Fibroblast of lung (primary cell): Measurements from ENCODE around the gene ZDHHC1. TPM values are rescaled to one million over a fixed set of nuclear protein-coding genes. Genes with fewer than 3 reads are reported as not detected.

Experiments
- DNase-seq, 2 donors: peaks; one replicate each; pipeline versions ENCODE4 v3.0.0 to v3.0.0-alpha.2; 2010; ENCODE audit warnings: low read depth in 2 of 2
- H2AFZ ChIP-seq: 2 replicates; pipeline ENCODE4 v1.5.1; 2012; ENCODE audit warnings: low read length, control low read depth, inconsistent platforms
- H3K27ac ChIP-seq: 2 replicates; pipeline ENCODE4 v1.5.1; 2011; ENCODE audit warnings: low read length, control low read depth; ENCODE audit not compliant: insufficient read depth
- H3K27me3 ChIP-seq: 2 replicates; pipeline ENCODE4 v1.5.1; 2011; ENCODE audit warnings: mild to moderate bottlenecking, low read length; ENCODE audit not compliant: control insufficient read depth, insufficient read depth
- H3K36me3 ChIP-seq: 2 replicates; pipeline ENCODE4 v1.5.1; 2011; ENCODE audit warnings: low read length; ENCODE audit not compliant: control insufficient read depth, insufficient read depth
- H3K4me1 ChIP-seq: 2 replicates; pipeline ENCODE4 v1.5.1; 2011; ENCODE audit warnings: low read length; ENCODE audit not compliant: control insufficient read depth, insufficient read depth; ENCODE audit errors: extremely low read depth
- H3K4me2 ChIP-seq: 2 replicates; pipeline ENCODE4 v1.5.1; 2011; ENCODE audit warnings: low read length, control low read depth; ENCODE audit not compliant: insufficient read depth; ENCODE audit errors: extremely low read depth
- H3K4me3 ChIP-seq, 4 experiments: fragments of 200-600 bp in 1 of 4; sonication (generic) in 1 of 4; replicated peaks in 1 of 4; 2 replicates each; pipeline ENCODE4 v1.5.1; 2011 to 2016; ENCODE audit warnings: low read length in 4 of 4, low read depth in 3 of 4, mild to moderate bottlenecking in 3 of 4, control low read depth in 2 of 4, inconsistent platforms in 1 of 4, mixed read lengths in 1 of 4; ENCODE audit not compliant: insufficient read depth in 1 of 4; ENCODE audit errors: control extremely low read depth in 1 of 4
- H3K79me2 ChIP-seq: 2 replicates; pipeline ENCODE4 v1.5.1; 2012; ENCODE audit warnings: mild to moderate bottlenecking, low read length, inconsistent platforms; ENCODE audit not compliant: control insufficient read depth, insufficient read depth
- H3K9ac ChIP-seq: 2 replicates; pipeline ENCODE4 v1.5.1; 2011; ENCODE audit warnings: mild to moderate bottlenecking, low read length, control low read depth; ENCODE audit not compliant: insufficient read depth
- H3K9me3 ChIP-seq: 2 replicates; pipeline ENCODE4 v1.5.1; 2012; ENCODE audit warnings: low read depth, low read length; ENCODE audit not compliant: control insufficient read depth, insufficient read depth
- H4K20me1 ChIP-seq: 2 replicates; pipeline ENCODE4 v1.5.1; 2011; ENCODE audit warnings: low read length; ENCODE audit not compliant: control insufficient read depth, insufficient read depth; ENCODE audit errors: extremely low read depth
- EZH2 ChIP-seq: IDR thresholded peaks from 2 replicates; pipeline ENCODE4 v1.5.1; 2012; ENCODE audit warnings: low read length, control low read depth, mild to moderate bottlenecking; ENCODE audit errors: missing control alignments
- polyA plus RNA-seq, 2 donors: library from polyadenylated mRNA; depleted of rRNA in 1 of 2; stranded (reverse) in 1 of 2; unstranded in 1 of 2; fragments of >200 nt; gene quantifications; 2 replicates each; pipeline ENCODE4 v1.2.1, GENCODE V29; 2011 to 2012; ENCODE audit warnings: missing spikeins in 1 of 2
- total RNA-seq: library from RNA; depleted of rRNA; stranded (reverse); fragments of >200 nt; gene quantifications from 2 replicates; pipeline ENCODE4 v1.2.1, GENCODE V29; 2014
- TF ChIP-seq, protein P1 (sequence below), 2 donors: IDR thresholded peaks in 1 of 2; conservative IDR thresholded peaks in 1 of 2; 1 replicate in 1 of 2; 2 replicates in 1 of 2; pipeline ENCODE4 v1.5.1; 2011 to 2012; ENCODE audit warnings: low read length in 2 of 2, control low read depth in 1 of 2, inconsistent platforms in 1 of 2, low read depth in 1 of 2, mild to moderate bottlenecking in 1 of 2

Gene ZDHHC1
- total and polyA plus RNA-seq, 2 donors (not counting 1 experiment from before 2014, with no cell fraction given) = 2.7 to 6.4 TPM

DNA sequence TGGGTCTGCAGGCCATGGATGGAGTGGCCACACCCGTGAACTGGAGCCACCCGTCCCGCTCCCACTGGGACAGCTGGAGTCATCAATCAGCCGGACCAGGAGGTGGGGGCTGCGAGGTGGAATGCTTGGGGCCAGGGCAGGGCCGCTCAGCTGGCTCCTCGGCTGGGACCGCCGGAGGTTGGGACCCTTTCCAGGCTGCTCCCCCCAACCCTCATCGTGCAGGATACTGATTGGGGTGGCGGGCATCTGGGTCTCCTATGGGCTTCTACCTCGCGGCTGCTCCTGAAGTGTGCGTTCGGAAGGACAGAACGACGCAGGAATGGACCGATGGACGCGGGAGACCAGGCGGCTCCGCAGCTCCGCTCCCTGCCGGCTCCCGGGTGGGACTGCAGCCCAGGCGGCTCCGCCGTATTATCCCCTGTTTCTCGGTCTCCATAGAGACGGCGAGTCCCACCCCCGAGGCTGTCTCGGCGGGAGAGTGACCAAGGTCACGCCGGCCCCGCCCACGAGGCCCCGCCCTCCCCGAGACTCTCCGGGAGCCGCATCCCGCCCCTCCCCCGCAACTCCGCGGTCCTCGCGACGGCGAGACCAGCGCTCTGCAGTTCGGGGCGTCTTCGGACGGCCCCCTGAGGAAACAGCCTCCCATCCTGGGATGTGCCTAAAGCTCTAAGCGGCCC lies 23.0 kb downstream of the ZDHHC1 start, which contains the start of gene TPPP3:
TPPP3 (minus strand) TSS at position 388 of the 677 bp plus-strand sequence. CDS start 2,387 bp downstream, outside the sequence.
- peak within 1 kb of the TSS; percentile 62 for H2AFZ ChIP-seq
- H3K4me3 ChIP-seq = peak within 1 kb of the TSS; percentile 24 to 51 (median 35)
- peak; percentile 71 to 78 for DNase-seq
- no peaks in the 10 kb centered on the region for H3K36me3 ChIP-seq
- no peaks in the 10 kb centered on the region for H4K20me1 ChIP-seq
- H3K4me1 ChIP-seq = peaks cover 19% of the 10 kb centered on the region
- H3K27ac ChIP-seq = peak within 1 kb of the TSS; percentile 51
- peak within 1 kb of the TSS; percentile 81 for H3K4me2 ChIP-seq
- H3K9me3 ChIP-seq = no peaks in the 10 kb centered on the region
- H3K79me2 ChIP-seq = no peaks in the 10 kb centered on the region
- peaks cover 2% of the 10 kb centered on the region for H3K27me3 ChIP-seq
- peak within 1 kb of the TSS; percentile 63 for H3K9ac ChIP-seq
- TF ChIP-seq EZH2 = no peak
- TF ChIP-seq, protein P1, sequence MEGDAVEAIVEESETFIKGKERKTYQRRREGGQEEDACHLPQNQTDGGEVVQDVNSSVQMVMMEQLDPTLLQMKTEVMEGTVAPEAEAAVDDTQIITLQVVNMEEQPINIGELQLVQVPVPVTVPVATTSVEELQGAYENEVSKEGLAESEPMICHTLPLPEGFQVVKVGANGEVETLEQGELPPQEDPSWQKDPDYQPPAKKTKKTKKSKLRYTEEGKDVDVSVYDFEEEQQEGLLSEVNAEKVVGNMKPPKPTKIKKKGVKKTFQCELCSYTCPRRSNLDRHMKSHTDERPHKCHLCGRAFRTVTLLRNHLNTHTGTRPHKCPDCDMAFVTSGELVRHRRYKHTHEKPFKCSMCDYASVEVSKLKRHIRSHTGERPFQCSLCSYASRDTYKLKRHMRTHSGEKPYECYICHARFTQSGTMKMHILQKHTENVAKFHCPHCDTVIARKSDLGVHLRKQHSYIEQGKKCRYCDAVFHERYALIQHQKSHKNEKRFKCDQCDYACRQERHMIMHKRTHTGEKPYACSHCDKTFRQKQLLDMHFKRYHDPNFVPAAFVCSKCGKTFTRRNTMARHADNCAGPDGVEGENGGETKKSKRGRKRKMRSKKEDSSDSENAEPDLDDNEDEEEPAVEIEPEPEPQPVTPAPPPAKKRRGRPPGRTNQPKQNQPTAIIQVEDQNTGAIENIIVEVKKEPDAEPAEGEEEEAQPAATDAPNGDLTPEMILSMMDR (conservative IDR thresholded peaks at IDR 0.05 in 1 of 2, IDR thresholded peaks at IDR 0.05 in 1 of 2; ENCODE audit: low read depth in 1 of 2, low read length in 2 of 2) = peak; percentile 59 to 68

DNA sequence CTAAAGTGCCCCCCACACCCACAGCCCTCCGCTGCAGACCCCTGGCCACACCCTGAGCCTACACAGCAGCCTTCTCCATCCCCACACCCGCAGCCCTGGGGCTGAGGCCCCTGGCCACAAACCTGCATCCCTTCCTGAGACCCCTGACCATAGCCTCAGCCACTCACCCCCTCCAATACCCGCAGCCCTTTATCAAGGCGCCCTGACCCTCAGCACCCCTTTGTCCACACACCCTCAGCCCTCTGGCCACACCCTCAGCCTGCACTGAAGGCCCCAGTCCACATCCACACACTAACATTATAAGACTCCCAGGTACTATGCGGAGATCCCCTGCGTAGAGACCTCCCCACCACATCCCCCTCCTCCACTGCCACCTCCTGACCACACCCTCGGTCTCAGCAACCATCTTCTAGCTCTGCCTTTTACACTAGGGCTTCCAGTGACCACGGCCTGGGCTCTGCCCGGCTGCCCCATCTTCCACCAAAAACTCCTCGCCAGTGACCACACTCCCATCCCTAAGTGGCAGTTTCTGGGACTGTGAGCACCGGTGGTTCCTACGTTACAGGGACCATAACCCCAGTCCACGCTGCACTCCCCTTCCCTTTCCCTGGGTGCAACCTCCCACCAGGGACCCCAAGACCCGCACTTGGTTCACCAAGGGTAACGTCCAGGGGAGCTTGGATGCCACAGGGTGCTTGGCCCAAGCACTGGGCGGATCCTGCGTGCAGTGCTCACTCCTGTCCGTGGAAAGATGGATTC lies 23.8 kb downstream of the ZDHHC1 start:
- Histone ChIP-seq H4K20me1 (no peaks in the 10 kb centered on the region), H3K4me1 (peaks cover 19% of the 10 kb centered on the region), H3K4me3 (peak overlapping the region; percentile 24 to 51 (median 32)), H3K36me3 (no peaks in the 10 kb centered on the region), H3K79me2 (no peaks in the 10 kb centered on the region), H3K27me3 (peaks cover 6% of the 10 kb centered on the region), H3K4me2 (peak overlapping the region; percentile 81), H3K9ac (peak overlapping the region; percentile 48), H3K9me3 (no peaks in the 10 kb centered on the region), H2AFZ (no peak overlapping the region), H3K27ac (peak overlapping the region; percentile 34)
- no peak for DNase-seq
- TF ChIP-seq, protein P1 (conservative IDR thresholded peaks at IDR 0.05 in 1 of 2, IDR thresholded peaks at IDR 0.05 in 1 of 2; ENCODE audit: low read depth in 1 of 2, low read length in 2 of 2) = no peak
- TF ChIP-seq EZH2 = peak; percentile 21
